GM20000 (cell line): ENCODE data around the gene PRODH.
"Not testable (repeated sequence)": the region's sequence is repeated elsewhere in the genome, so short reads cannot be mapped to it uniquely, and the experiment has no call there.

ENCODE experiments used
- DNase-seq: peaks from one replicate; pipeline ENCODE4 v3.0.0; 2012; ENCODE audit warnings: low spot score
- TF ChIP-seq, protein P1 (sequence below): IDR thresholded peaks from 2 replicates; pipeline ENCODE4 v1.5.1; 2012; ENCODE audit warnings: mild to moderate bottlenecking, control low read depth; ENCODE audit errors: extremely low read depth, missing control alignments

The PRODH gene

GRCh38 chr22:18954303-18954989, 18.4 kb upstream of the PRODH start:
- TF ChIP-seq, protein P1, sequence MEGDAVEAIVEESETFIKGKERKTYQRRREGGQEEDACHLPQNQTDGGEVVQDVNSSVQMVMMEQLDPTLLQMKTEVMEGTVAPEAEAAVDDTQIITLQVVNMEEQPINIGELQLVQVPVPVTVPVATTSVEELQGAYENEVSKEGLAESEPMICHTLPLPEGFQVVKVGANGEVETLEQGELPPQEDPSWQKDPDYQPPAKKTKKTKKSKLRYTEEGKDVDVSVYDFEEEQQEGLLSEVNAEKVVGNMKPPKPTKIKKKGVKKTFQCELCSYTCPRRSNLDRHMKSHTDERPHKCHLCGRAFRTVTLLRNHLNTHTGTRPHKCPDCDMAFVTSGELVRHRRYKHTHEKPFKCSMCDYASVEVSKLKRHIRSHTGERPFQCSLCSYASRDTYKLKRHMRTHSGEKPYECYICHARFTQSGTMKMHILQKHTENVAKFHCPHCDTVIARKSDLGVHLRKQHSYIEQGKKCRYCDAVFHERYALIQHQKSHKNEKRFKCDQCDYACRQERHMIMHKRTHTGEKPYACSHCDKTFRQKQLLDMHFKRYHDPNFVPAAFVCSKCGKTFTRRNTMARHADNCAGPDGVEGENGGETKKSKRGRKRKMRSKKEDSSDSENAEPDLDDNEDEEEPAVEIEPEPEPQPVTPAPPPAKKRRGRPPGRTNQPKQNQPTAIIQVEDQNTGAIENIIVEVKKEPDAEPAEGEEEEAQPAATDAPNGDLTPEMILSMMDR, result peak; percentile 86
- peak; percentile 84 for DNase-seq

GRCh38 chr22:18953128-18953527, 17.0 kb upstream of the PRODH start:
- DNase-seq, result not testable (repeated sequence)

DNA sequence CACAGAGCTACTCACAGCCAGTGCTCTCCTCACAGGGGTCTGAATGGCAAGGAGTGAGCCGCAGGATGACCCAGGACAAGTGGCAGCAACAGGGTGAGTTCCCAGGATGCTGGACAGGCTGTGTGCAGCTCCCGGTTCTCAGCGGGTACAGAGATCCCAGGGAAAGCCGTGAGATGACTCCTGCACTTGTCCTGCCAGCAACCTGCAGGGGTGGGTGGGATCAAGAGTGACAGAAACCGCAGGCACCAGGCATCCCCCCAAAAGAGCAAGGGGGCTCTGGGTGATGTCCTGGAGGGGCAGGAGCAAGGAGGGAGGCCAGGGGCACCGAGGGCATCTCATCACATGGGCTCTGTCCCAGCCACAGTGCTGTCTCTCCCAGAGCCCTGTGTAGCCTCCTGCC, 15.9 kb upstream of the PRODH start:
- TF ChIP-seq, protein P1, result no peak
- no peak for DNase-seq

GRCh38 chr22:18950141-18950540, 14.0 kb upstream of the PRODH start:
- TF ChIP-seq, protein P1, result no peak
- no peak for DNase-seq

GRCh38 chr22:18947905-18948304, 11.8 kb upstream of the PRODH start:
- TF ChIP-seq, protein P1, result no peak
- no peak for DNase-seq

DNA sequence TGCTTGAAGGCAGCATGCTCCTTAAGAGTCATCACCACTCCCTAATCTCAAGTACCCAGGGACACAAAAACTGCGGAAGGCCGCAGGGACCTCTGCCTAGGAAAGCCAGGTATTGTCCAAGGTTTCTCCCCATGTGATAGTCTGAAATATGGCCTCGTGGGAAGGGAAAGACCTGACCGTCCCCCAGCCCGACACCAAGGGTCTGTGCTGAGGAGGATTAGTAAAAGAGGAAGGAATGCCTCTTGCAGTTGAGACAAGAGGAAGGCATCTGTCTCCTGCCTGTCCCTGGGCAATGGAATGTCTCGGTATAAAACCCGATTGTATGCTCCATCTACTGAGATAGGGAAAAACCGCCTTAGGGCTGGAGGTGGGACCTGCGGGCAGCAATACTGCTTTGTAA, 11.0 kb upstream of the PRODH start:
- not testable (repeated sequence) for DNase-seq

- not testable (repeated sequence) for DNase-seq
These were observed 2.6 kb upstream of the PRODH start for GRCh38 chr22:18938691-18939090.

DNA sequence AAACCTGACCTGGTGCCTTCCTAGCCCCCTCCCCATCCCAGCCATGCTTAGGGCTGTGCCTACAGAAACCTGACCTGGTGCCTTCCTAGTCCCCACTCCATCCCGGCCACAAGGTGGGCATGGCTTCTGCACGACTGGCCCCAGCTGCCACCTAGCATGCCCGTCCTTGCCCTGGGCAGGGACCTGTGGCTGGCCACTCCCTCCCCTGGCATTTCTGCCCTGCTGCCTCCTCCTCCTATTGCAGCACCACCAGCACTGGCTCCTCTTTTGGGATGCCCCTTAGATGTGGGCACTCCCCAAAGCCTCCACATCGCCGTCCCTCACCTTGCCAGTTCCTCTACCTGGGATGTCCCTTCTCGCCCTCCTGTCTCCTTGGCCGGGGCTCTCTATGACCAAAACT, 1.4 kb downstream of the PRODH start:
- not testable (repeated sequence) for DNase-seq

DNA sequence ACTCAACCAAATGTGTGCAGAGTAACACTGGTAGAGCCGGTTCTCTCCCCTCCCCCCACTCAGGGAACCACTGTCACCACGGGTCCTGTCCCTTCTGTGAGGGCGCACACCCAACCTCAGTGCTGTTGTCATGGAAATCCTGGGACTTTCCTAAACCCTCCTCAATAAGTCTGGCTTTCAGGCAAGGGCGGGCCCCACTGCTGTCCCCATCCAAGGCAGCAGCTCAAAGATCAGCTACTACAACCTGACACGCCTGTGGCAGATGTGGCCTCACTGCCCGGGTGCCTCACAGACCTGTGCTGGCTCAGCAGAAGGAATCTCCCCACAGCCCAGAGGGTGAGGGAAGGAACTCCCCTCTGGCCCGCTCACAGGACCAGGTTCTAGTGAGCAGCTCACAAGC, 2.2 kb downstream of the PRODH start:
- no peak for DNase-seq
- TF ChIP-seq, protein P1, result no peak
